CD8-positive, alpha-beta memory T cell (primary cell): ENCODE data around the gene LMAN2L. TPM values are rescaled to one million over a fixed set of nuclear protein-coding genes. Genes with fewer than 3 reads are reported as not detected.

Experiments used
- CTCF ChIA-PET: fragments of 350-600 bp; sonication (Branson Sonifier 250); formaldehyde crosslinking; loops from one replicate; lab custom pipeline; 2021; ENCODE audit warnings: antibody characterized with exemption; lab: Charles Lee
- POLR2A ChIA-PET: fragments of 350-600 bp; sonication (Branson Sonifier 250); formaldehyde crosslinking; loops from one replicate; lab custom pipeline; 2021; ENCODE audit warnings: antibody characterized with exemption; lab: Charles Lee
- DNase-seq, 5 donors: peaks; one replicate each; pipeline versions ENCODE4 v3.0.0 to v3.0.0-alpha.2; 2020 to 2022; ENCODE audit warnings: mixed read lengths in 1 of 5
- H3K27ac ChIP-seq: one replicate; pipeline ENCODE4 v1.7.0; 2013; ENCODE audit warnings: low read depth, mild to moderate bottlenecking, low read length, moderate library complexity
- H3K27me3 ChIP-seq: 2 replicates; pipeline ENCODE4 v1.7.0; 2013; ENCODE audit warnings: low read length, mild to moderate bottlenecking; ENCODE audit not compliant: insufficient read depth, poor library complexity, severe bottlenecking
- H3K36me3 ChIP-seq: 2 replicates; pipeline ENCODE4 v1.7.0; 2013; ENCODE audit warnings: mild to moderate bottlenecking, low read length, moderate library complexity; ENCODE audit not compliant: insufficient read depth
- H3K4me1 ChIP-seq: 2 replicates; pipeline ENCODE4 v1.7.0; 2013; ENCODE audit warnings: mild to moderate bottlenecking, low read length, moderate library complexity; ENCODE audit not compliant: insufficient read depth
- H3K4me3 ChIP-seq: 2 replicates; pipeline ENCODE4 v1.7.0; 2013; ENCODE audit warnings: mild to moderate bottlenecking, low read length
- H3K9me3 ChIP-seq: 2 replicates; pipeline ENCODE4 v1.7.0; 2013; ENCODE audit warnings: mild to moderate bottlenecking, low read length
- H3K27ac Mint-ChIP-seq, 8 donors: one replicate each; pipeline ENCODE4 v1.8.0; 2020 to 2021; ENCODE audit warnings: mixed read lengths in 8 of 8, mild to moderate bottlenecking in 6 of 8, inconsistent platforms in 3 of 8, moderate library complexity in 3 of 8
- H3K27me3 Mint-ChIP-seq, 2 donors: one replicate each; pipeline ENCODE4 v1.8.0; 2020 to 2021; ENCODE audit warnings: mixed read lengths in 2 of 2, mild to moderate bottlenecking in 1 of 2, moderate library complexity in 1 of 2
- H3K36me3 Mint-ChIP-seq, 3 donors: one replicate each; pipeline ENCODE4 v1.8.0; 2020 to 2021; ENCODE audit warnings: mixed read lengths in 3 of 3, inconsistent platforms in 1 of 3, mild to moderate bottlenecking in 1 of 3
- H3K4me1 Mint-ChIP-seq, 3 donors: one replicate each; pipeline ENCODE4 v1.8.0; 2020 to 2021; ENCODE audit warnings: mixed read lengths in 3 of 3, inconsistent platforms in 1 of 3, mild to moderate bottlenecking in 1 of 3
- H3K4me3 Mint-ChIP-seq, 7 donors: one replicate each; pipeline ENCODE4 v1.8.0; 2020 to 2021; ENCODE audit warnings: mixed read lengths in 7 of 7, mild to moderate bottlenecking in 6 of 7, moderate library complexity in 4 of 7, inconsistent platforms in 2 of 7
- H3K9me3 Mint-ChIP-seq, 5 donors: one replicate each; pipeline ENCODE4 v1.8.0; 2020 to 2022; ENCODE audit warnings: mixed read lengths in 5 of 5, mild to moderate bottlenecking in 3 of 5, moderate library complexity in 2 of 5, inconsistent platforms in 1 of 5
- polyA plus RNA-seq: library from polyadenylated mRNA; unstranded; fragments of 300-500 nt; fragmentation: Illumina TruSeq; gene quantifications from one replicate; pipeline ENCODE4 v1.2.3, GENCODE V29; 2021
- total RNA-seq, 2 experiments: library from RNA; stranded (reverse); gene quantifications; one replicate each; pipeline ENCODE4 v1.2.3, GENCODE V29; 2021

The LMAN2L gene
- total and polyA plus RNA-seq, 3 experiments from 2014 or later = 9.4 to 25.9 (median 9.9) TPM

- Histone ChIP-seq H3K27ac (no peak overlapping the region), H3K4me1 (no peaks in the 10 kb centered on the region), H3K36me3 (no peaks in the 10 kb centered on the region), H3K27me3 (no peaks in the 10 kb centered on the region), H3K9me3 (no peaks in the 10 kb centered on the region), H3K4me3 (no peak overlapping the region)
- Mint-ChIP-seq H3K4me3 (no peak overlapping the region), H3K4me1 (no peaks in the 10 kb centered on the region), H3K27ac (peak overlapping the region in 1 of 8 donors; percentile 17), H3K36me3 (peaks cover 0 to 18% (median 7%) of the 10 kb centered on the region in 3 donors), H3K9me3 (no peaks in the 10 kb centered on the region), H3K27me3 (no peaks in the 10 kb centered on the region)
- no peak for DNase-seq
- ChIA-PET POLR2A (no interaction called here), CTCF (no interaction called here)
These were observed 40.2 kb downstream of the LMAN2L start for GRCh38 chr2:96699621-96700020.

- no peak overlapping the region for H3K4me3 Mint-ChIP-seq
- Histone ChIP-seq H3K9me3 (no peaks in the 10 kb centered on the region), H3K4me3 (no peak overlapping the region), H3K36me3 (no peaks in the 10 kb centered on the region), H3K4me1 (no peaks in the 10 kb centered on the region), H3K27me3 (no peaks in the 10 kb centered on the region), H3K27ac (no peak overlapping the region)
- CTCF ChIA-PET = no interaction called here
- H3K27ac Mint-ChIP-seq = peak overlapping the region in 1 of 8 donors; percentile 17
- H3K27me3 Mint-ChIP-seq = no peaks in the 10 kb centered on the region
- no peaks in the 10 kb centered on the region for H3K9me3 Mint-ChIP-seq
- peaks cover 0 to 12% (median 4%) of the 10 kb centered on the region in 3 donors for H3K36me3 Mint-ChIP-seq
- H3K4me1 Mint-ChIP-seq = no peaks in the 10 kb centered on the region
- DNase-seq = no peak
- POLR2A ChIA-PET = no interaction called here
These were observed 40.8 kb downstream of the LMAN2L start for GRCh38 chr2:96699021-96699420.

GRCh38 chr2:96698221-96698861 is 41.5 kb downstream of the LMAN2L start:
- Mint-ChIP-seq H3K27me3 (no peaks in the 10 kb centered on the region), H3K4me1 (no peaks in the 10 kb centered on the region), H3K27ac (peak overlapping the region in 2 of 8 donors; percentile 6 to 8), H3K9me3 (no peaks in the 10 kb centered on the region), H3K36me3 (peaks cover 0 to 9% (median 4%) of the 10 kb centered on the region in 3 donors), H3K4me3 (no peak overlapping the region)
- Histone ChIP-seq H3K27me3 (no peaks in the 10 kb centered on the region), H3K36me3 (no peaks in the 10 kb centered on the region), H3K27ac (no peak overlapping the region), H3K4me1 (no peaks in the 10 kb centered on the region), H3K9me3 (no peaks in the 10 kb centered on the region), H3K4me3 (no peak overlapping the region)
- ChIA-PET CTCF (no interaction called here), POLR2A (no interaction called here)
- no peak for DNase-seq

- Mint-ChIP-seq H3K4me1 (no peaks in the 10 kb centered on the region), H3K9me3 (no peaks in the 10 kb centered on the region), H3K36me3 (peaks cover 0 to 4% (median 2%) of the 10 kb centered on the region in 3 donors), H3K4me3 (no peak overlapping the region), H3K27ac (peak overlapping the region in 1 of 8 donors; percentile 9), H3K27me3 (no peaks in the 10 kb centered on the region)
- Histone ChIP-seq H3K27me3 (no peaks in the 10 kb centered on the region), H3K27ac (no peak overlapping the region), H3K36me3 (no peaks in the 10 kb centered on the region), H3K4me3 (no peak overlapping the region), H3K9me3 (no peaks in the 10 kb centered on the region), H3K4me1 (no peaks in the 10 kb centered on the region)
- ChIA-PET POLR2A (no interaction called here), CTCF (no interaction called here)
- no peak for DNase-seq
These were observed 42.4 kb downstream of the LMAN2L start for GRCh38 chr2:96697476-96697875.

GRCh38 chr2:96695602-96696001 is 44.3 kb downstream of the LMAN2L start:
- H3K36me3 Mint-ChIP-seq = peaks cover 0 to 3% (median 0%) of the 10 kb centered on the region in 3 donors
- Histone ChIP-seq H3K9me3 (no peaks in the 10 kb centered on the region), H3K4me1 (no peaks in the 10 kb centered on the region), H3K36me3 (no peaks in the 10 kb centered on the region), H3K4me3 (no peak overlapping the region), H3K27me3 (no peaks in the 10 kb centered on the region), H3K27ac (no peak overlapping the region)
- POLR2A ChIA-PET = no interaction called here
- CTCF ChIA-PET = no interaction called here
- no peak overlapping the region for H3K4me3 Mint-ChIP-seq
- H3K27ac Mint-ChIP-seq = no peak overlapping the region
- H3K9me3 Mint-ChIP-seq = no peaks in the 10 kb centered on the region
- no peaks in the 10 kb centered on the region for H3K4me1 Mint-ChIP-seq
- DNase-seq = no peak
- no peaks in the 10 kb centered on the region for H3K27me3 Mint-ChIP-seq

GRCh38 chr2:96694816-96695455 is 44.9 kb downstream of the LMAN2L start:
- POLR2A ChIA-PET = no interaction called here
- Histone ChIP-seq H3K27ac (no peak overlapping the region), H3K36me3 (no peaks in the 10 kb centered on the region), H3K27me3 (no peaks in the 10 kb centered on the region), H3K4me3 (no peak overlapping the region), H3K4me1 (no peaks in the 10 kb centered on the region), H3K9me3 (no peaks in the 10 kb centered on the region)
- CTCF ChIA-PET = no interaction called here
- Mint-ChIP-seq H3K9me3 (no peaks in the 10 kb centered on the region), H3K36me3 (peaks cover 0 to 1% (median 0%) of the 10 kb centered on the region in 3 donors), H3K27ac (no peak overlapping the region), H3K27me3 (no peaks in the 10 kb centered on the region), H3K4me1 (no peaks in the 10 kb centered on the region), H3K4me3 (no peak overlapping the region)
- no peak for DNase-seq

GRCh38 chr2:96694279-96694678 is 45.6 kb downstream of the LMAN2L start:
- Mint-ChIP-seq H3K4me3 (no peak overlapping the region), H3K36me3 (no peaks in the 10 kb centered on the region), H3K27me3 (no peaks in the 10 kb centered on the region), H3K4me1 (no peaks in the 10 kb centered on the region), H3K9me3 (no peaks in the 10 kb centered on the region), H3K27ac (peak overlapping the region in 1 of 8 donors; percentile 32)
- no peaks in the 10 kb centered on the region for H3K4me1 ChIP-seq
- H3K36me3 ChIP-seq = no peaks in the 10 kb centered on the region
- ChIA-PET POLR2A (no interaction called here), CTCF (no interaction called here)
- H3K9me3 ChIP-seq = no peaks in the 10 kb centered on the region
- H3K27ac ChIP-seq = no peak overlapping the region
- H3K27me3 ChIP-seq = no peaks in the 10 kb centered on the region
- H3K4me3 ChIP-seq = no peak overlapping the region
- DNase-seq = no peak

- ChIA-PET POLR2A (no interaction called here), CTCF (no interaction called here)
- Histone ChIP-seq H3K27me3 (no peaks in the 10 kb centered on the region), H3K36me3 (no peaks in the 10 kb centered on the region), H3K9me3 (no peaks in the 10 kb centered on the region), H3K27ac (no peak overlapping the region), H3K4me1 (no peaks in the 10 kb centered on the region), H3K4me3 (no peak overlapping the region)
- H3K36me3 Mint-ChIP-seq = no peaks in the 10 kb centered on the region
- no peaks in the 10 kb centered on the region for H3K4me1 Mint-ChIP-seq
- H3K27ac Mint-ChIP-seq = no peak overlapping the region
- DNase-seq = no peak
- H3K4me3 Mint-ChIP-seq = no peak overlapping the region
- no peaks in the 10 kb centered on the region for H3K9me3 Mint-ChIP-seq
- no peaks in the 10 kb centered on the region for H3K27me3 Mint-ChIP-seq
These were observed 46.3 kb downstream of the LMAN2L start for GRCh38 chr2:96693286-96694200.
